DMS153 (cell line): ENCODE results near the gene AKT1.

Experiments used
- DNase-seq: peaks from one replicate; lab custom pipeline; 2025; lab: John Stamatoyannopoulos, UW

Gene AKT1

DNA sequence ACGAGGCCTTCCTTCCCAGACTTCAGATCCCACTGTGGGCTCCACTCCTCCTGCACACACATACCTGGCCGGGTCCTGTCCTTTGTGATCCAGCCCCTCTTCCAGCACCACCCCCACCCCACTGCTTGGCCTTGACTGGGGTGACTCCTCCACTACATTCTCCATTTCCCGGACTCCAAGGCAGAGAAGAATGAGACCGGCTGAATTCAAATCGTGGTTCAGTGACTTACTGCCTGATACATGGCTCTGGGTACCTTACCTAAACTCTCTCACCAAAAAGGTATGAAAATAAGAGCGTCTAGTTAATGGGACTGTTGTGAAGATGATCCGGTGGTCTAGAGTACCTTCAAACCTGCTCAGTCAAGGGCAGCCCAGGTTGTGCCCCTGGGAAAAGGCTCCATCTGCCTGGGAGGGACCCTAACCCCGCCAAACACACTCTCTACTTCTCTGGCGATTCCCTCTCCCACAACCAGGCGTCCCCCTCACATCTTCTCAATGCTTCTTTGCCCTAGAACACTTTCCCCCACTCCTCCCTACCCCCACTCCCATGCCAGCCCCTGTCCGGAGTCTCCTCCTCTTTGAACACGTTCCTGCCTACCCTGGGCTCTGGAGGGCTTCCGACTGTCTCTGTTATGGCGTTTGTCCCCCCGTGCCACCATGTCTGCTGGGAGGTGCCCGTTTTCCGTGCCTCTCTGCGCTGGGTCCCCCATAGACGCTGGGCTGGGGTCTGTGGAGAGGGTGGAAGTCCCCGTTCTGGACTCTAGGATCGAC lies 3.9 kb upstream of the AKT1 start:
- no peak for DNase-seq

DNA sequence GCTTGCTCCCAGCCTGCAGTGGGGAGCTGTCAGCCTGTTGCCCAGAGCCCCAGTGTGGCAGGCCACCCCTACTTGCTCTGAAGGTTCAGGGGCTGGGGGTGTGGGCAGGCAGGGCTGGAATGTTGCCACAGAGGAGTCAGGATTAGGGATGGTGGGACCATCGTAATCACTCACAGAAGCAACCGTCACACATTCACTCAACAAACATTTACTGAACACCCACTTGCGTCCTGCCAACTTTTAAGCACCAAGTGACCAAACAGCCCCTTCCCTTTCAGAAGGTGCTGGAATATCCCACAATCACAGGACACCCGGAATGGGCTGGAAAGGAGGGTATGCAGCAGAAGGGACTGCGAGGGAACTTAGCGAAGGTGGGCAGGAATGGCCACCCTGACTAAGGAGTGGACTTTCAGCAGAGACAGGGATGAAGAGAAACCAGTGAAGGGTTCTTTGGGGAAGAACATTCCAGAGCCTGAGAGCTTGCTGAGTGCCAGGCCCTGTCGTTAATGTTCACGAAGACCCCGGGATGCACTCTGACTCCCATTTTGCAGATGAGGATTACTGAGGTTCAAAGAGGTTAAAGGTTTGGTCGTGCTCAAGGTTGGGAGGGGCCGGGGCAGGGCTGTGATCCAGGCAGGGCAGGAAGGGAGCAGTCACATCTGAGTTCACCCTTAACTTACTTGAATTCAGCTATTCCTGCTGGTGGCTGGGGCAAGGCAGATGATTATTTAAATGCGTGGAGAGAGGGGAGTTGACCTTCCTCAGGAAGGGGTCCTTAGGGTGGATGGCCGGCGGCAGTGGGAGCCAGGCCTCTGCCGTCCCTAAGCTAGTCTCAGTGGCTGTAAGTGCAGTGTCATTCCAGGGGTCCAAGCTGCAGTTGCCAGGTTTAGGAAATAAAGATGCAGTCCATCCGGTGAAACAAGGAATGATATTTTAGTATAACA lies 3.0 kb upstream of the AKT1 start:
- DNase-seq = no peak

DNA sequence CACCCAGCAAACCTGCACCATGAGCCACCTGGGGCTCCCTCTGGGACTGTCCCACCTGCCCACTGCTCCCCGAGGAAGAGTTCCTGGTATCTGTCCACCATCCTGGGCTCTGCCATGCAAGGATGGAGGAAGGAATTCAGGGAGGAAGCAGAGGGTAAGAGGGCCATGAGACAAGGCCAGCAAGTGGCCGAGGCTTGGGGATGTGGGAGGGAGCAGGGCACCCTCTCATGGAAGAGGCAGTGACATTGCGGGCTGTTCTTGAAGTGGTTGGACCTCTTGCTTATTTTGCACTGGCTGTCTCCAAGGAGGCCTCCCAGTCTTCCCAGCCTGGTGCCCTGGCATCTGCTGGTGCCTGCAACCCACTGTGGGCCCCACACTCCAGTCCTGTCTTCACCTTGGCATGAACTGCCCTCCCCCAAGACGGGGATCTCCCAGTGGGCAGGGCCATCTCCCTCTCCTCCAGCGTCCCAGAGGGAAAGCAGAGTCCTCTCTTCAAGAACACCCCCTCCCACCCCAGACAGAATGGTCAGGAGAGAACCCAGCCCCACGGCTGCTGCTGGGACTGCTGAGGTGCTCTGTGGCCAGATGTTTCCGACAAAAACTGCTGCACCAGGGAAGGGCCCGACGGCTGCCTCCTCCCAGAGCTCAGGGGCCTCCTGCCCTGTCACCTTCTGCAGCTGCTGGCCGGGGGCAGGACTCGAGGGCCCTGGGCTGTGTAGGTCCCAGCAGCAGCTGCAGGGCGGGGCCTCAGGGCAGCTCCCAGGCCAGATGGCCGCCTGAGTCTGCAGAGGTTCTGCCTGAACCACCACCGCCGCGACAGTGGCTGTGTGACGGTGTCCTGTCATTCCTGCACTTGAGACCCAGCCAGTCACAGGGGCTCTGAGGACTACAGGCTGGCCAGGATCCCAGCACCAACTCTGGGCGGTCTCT lies 1.8 kb upstream of the AKT1 start:
- DNase-seq = no peak

DNA sequence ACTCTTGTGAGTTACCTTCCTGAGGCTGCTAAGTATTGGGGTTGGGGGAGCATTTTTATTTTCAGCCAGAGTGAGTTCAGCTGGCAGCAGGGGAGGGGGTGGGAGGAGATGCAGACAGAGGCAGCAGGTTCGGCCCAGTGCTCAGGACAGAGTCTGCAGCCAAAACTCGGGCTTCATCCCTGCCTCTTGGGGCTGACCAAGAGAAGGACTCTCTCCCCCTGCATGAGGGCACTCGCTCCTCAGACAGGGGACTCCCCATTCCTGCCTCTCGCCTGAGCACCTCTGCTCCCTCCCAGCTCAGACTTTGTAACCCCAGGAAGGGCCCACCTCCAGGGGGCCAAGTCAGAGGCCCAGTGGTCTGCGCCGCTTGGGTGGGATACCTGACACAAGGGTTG lies 1.1 kb upstream of the AKT1 start:
- DNase-seq = no peak

DNA sequence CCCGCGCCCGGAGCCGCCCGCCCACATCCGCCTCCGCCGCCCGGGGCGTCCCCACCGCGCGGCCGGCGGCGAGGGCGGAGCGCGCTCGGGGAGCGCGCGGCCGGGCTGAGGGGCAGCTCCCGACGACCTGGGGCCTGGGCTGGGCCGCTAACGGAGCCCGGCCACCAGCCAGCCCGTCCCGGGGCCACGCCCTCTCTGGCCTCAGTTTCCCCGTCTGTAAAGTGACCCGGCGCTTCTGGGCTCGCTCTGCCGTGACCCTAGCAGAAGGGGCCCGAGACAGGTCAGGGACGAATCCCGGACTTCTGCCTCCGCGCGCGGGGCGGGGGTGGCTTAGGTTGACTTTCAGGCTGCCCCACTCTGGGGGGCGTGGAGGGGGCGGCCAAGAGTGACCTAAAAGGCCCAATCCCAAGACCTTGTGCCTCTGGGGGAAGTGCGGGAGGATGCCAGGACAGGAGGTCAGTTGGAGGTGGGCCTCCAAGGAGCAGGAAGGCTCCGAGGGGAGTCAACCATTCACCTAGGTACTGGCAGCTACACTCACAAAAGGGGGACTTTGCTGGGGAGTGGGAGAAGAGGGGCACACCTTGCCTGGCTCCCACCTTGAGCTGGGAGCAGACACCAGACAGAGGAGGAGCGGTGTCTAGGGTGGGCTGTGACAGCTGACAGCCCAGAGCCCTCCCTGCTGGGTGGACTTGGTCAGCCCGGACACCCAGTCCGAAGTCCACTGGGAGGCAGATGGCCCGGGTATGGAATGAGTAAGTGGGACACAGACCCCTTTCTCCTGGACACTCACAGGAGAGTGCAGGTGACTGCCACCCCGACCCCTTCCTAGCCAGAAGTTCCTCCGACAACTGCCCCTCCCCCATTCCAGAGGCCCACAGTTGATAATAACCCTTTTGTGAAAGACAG lies 486 bp upstream of the AKT1 start:
- DNase-seq = no peak

DNA sequence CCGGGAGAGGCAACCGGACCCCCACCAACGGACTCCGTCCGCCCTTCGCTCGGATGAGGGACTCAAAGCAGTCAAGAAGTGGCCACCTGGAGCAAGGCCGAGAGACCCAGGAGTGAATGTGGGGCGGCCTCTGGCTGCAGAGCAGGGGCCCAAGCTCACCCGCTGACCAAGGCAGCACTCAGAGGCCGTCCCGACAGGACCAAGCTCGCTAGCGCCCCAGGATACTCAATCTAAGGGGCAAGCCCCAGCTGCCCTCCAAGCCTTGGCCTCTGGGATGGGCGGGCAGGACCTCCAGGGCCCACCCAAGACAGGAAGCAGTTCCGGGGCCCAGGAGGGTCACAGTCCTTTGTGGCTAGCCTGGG lies 936 bp downstream of the AKT1 start:
- DNase-seq = no peak

DNA sequence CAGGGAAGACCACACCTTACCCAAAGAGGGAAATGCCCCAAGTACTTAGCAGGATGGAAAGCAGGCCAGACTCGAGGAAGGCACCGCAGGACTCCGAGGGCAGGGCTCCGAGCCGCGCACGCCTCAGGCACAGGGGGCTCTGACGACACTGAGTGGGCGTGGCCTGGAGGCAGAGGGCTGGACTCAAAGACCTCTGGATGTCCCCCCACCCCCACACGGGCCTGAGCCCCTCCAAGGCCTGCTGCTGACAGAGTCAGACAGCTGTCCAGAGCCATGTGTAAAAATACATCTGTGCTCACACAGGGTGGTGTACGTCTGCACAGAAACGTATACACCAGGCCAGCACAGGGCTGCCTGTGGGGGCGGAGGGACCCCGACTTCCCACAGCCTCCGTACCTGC lies 1.4 kb downstream of the AKT1 start:
- no peak for DNase-seq

DNA sequence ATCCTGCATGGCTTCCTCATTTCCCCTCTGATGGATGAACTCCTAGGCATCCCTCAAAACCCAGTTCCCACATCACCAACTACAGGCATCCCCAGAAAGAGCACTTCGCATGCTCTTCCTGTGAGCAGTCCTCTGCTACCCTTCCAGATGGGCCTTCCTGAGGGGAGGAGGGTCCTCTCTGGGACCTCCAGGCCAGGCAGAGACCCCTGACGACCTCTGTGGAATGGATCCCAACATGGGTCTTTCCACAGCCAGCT lies 1.9 kb downstream of the AKT1 start:
- DNase-seq = no peak

DNA sequence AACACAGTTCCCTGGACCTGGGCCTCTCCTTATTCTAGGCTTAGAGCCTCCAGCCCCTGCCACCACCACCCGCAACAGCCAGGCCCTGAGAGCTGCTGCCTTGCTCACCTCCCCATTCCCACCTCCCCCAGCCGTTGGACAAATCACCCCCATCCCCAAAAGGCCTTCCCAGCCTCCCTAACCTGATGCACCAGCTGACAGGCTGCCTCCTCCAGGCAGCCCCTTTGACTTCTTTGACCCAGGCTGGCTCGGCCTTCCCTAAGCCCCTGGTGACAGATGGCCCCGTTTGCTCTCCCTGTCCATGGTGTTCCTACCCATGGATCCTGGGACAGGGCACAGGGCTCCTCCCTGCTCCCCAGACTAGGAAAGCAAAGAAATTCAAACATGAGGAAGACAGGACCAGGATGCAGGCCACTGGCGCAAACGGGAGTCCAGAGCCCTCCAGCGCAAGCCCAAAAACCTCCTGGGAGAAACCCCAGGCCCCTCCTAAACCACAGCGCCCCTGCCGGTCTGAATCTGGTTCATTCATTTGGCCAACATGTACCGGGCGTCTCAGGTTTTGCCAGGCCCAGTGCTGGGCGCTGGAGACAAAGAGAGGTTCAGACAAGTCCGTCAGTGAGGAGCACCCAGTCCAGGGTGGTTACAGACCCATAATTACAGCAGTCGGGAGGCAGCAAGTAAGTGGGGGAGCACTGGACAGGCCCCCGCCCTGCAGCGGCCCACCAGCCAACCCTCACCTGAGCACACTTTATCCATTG lies 2.4 kb downstream of the AKT1 start:
- DNase-seq = no peak

DNA sequence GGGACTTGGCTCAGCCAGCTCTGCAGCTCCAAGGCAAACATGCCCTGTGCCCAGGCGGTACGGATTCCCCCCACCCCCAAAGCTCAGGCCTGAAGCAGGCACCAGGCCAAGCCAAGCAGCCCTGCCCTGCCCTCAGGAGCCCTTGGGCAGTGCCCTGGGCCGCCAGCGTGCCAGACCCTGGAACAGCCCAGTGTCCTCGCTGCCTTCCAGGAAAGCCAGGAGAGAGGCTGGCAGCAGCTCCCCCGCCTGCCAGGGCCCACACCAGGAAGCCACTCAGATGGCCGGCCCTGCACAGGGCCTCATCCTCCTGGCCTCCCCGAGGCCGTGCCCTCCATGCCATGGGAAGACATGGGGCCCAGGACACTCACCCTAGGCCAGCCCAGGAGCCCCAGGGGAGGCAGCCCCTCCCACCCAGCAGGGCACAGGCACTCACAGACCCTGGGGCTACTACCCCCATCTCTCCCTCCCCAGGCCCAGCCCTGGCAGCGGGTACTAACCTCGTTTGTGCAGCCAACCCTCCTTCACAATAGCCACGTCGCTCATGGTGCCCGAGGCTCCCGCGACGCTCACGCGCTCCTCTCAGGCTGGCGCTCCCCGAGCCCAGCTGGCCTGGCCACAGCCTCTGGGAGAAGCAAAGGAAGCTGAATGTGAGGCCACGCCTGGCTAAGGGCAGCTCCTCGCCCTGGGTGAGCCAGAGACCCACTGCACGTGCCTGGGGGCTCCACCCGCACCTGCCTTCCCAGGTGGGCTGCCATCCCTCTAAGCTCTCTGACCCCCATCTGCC lies 3.3 kb downstream of the AKT1 start:
- DNase-seq = no peak

DNA sequence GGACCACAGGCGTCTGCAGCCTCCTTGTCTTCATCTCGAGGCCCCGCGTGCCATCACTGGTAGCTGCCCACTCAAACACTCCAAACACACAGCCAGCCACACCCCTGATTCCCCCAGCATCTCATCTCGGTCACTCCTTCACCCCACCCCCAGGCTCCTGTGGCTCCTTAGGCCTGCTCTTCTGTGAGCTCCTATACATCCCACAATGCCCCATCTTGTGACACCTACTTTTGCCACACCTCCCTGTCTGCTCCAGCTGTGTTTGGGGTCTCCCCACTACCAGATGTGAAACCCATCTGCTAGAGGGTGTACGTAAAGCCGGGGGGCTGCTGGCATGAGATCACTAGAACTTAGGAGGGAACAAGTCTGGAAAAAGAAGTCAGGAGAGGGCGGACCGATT lies 4.1 kb downstream of the AKT1 start:
- no peak for DNase-seq

DNA sequence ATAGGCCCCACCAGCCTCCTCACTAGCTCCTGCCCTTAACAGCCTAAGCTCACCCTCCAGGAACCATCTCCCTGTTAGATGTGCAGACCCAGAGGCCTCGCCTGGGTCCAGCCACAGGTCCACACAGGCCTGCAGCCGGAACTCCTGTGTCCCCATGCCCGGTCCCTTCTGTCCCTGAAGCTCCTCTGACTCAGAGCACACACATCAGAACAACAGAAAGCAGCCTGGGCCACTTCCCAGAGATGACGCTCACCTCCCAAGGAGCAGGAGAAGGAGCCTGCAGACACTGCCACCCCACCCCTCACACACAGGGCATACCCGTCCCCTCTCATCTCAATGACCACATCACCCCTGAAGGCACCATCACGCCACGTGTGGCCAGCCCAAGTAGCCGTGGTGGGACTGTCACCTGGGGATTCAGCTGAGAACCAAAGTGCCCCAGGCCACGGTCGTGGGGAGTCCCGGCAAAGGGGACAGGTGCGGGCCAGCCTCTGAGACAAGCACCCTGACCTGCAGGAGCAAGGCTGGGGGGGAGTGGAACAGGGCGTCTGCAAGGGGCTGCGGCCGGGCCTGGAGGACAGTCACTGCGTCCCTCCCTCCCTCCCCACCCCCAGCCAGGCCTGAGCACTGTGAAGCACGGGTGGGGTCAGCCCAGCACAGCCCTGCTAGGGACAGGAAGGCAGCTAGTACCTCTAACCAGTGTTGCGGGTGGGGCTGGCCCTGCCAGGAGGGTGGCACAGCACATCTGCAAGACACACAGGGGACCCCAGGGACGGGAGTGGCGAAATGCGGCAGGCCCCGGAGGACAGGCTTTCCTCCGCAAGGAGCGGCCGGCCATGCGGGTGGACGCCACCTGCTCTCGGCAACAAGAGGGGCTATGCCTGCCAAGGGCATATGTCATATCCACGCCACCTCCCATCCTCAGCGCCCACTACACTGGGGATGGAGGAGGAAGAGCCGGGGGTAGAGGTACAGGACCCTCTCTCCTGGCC lies 5.5 kb downstream of the AKT1 start:
- DNase-seq = no peak

DNA sequence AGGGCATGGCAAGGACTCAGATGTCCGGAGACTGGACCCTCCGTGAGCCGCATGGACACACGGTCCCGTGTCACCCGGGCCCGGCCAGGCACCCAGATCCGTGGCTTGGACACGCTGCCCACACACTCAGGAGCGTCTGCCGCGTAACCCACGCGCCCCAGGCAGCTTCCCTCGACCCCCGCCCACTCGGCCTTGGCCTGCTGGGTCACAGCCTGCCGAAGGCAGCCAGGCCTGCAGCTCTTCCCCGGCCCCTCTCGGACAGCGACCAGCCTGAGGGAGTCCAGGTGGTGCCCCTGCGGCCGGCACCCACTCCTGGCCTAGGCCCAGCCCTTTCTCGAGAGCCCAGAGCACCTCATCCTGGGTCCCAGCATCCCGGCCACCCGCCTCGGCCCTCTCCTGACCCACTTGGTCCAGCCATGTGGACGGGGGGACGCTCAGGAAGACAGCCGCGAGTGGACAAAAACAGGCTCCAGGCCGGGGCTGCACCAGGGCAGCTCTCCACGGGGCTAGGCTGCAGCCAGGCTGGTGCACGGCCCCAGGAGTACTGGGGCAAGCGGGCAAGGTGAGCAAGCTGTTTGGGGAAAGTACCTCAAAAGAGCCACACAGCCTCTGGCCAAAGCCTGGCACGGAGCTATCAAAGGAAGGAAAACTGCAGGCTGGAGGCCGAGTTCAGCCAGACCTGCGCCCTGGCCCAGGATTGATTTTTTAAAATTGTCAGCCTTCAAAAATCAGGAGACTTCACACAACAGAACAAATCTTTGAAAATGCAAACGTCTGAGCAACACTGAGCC lies 6.5 kb downstream of the AKT1 start:
- DNase-seq = no peak

DNA sequence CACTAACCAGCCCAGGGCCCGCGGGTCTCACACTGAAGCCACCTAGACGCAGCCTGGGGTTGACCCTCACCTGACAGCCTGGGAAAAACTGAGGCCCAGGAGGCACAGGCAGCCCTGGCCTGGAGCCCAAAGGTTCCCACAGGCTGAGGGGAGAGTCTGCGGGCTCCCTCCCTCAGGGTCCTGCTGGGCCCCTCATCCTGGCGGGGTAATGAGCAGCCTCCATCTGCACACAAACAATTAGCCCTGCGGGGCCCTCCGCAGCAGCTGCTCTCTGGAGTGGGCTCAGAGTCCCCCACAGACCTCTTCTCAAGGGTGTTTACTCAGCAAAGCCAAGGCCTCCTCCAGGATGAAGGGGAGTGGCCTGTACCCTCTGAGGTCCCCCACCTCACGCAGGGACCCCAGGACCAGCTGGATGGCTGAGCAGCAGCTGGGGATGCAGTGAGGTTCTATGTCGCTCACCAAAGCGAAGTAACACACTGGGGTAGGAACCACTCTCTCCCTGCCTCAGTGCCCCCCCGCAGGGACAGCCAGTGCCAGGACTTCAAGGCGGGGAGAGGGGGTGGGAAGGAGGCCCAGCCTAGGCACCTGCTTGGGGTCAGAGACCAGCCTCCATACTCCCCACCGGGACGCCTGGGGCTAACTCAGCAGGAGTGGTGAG lies 7.3 kb downstream of the AKT1 start:
- DNase-seq = no peak

DNA sequence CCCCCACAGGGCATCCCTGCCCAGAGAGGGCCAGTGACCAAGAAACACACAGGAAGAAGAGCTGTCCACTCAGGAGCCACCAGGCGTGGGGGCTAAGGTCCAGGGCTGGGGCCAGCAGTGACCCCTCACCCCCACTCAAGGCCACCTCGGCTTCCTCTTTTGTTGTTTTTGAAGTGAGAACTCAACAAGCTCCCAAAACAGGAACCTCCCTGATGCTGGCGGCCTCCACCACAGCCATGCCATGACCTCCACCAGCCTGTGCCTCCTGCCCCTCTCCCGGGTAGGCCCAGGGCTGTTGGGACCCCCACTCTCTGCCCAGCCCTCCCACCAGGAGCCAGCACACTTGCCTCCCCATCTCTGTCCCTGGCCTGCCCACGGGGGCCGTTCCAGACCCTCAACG lies 7.8 kb downstream of the AKT1 start:
- DNase-seq = no peak

DNA sequence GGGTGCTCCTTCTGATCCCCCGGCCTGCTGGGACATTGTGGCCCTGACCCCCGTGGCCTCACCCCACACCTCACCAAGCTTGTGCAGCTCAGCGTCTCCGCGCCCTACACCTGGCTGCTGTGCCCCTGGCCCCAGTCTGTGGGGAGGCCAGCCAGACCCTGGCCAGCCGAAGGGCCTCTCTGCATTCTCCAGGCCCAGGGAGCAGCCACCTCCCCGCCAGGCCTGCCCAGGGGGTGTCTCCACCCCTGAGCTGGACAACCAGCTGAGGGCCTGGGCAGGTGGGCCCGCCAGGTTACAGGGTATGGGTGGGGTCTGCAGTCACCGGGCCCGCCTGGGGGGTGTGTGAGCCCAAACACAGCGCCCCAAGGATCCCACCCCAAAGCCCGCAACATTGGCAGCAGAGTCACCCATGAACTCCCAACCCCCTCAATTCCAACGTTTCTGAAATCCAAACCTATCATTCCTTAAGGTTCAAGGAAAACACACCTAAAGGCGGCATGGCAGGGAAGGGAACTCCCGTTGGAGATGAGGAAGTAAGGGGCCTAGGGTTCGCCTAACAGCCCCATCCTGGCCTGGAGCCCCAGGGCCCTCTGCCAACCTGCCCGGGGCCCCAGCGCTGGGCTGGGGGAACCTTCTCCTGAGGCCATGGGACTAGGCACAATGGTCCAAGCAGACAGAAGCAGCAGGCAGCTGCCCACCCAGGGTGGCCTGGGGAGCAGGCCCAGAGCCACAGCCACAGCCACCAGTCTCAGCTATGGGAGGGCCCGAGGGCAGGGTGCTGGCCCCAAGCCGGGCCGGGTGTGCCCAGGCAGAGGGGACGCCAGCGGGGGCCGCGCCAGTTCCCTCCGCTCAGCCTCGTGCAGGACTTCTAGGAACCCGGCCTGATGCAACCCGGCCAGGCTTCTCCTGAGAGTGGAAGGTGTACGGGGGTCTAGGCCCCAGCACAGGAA lies 8.5 kb downstream of the AKT1 start:
- no peak for DNase-seq
